Neuronal stem cell (in vitro differentiated cells): ENCODE data around the gene BROX.

ENCODE experiments used
- DNase-seq: peaks from one replicate; pipeline ENCODE4 v3.0.0-alpha.2; 2013; ENCODE audit warnings: low spot score
- H2AFZ ChIP-seq: one replicate; pipeline ENCODE4 v1.6.1; 2013; ENCODE audit warnings: mild to moderate bottlenecking, low read length, inconsistent platforms
- H2AK5ac ChIP-seq: 2 replicates; pipeline ENCODE4 v1.6.1; 2013; ENCODE audit warnings: low read depth, mild to moderate bottlenecking, inconsistent platforms, low read length, moderate library complexity, mixed read lengths
- H2BK120ac ChIP-seq: 2 replicates; pipeline ENCODE4 v1.6.1; 2013; ENCODE audit warnings: low read depth, mild to moderate bottlenecking, inconsistent platforms, low read length, moderate library complexity, mixed read lengths
- H2BK12ac ChIP-seq: one replicate; pipeline ENCODE4 v1.6.1; 2013; ENCODE audit warnings: low read length, inconsistent platforms
- H2BK15ac ChIP-seq: 2 replicates; pipeline ENCODE4 v1.6.1; 2013; ENCODE audit warnings: mild to moderate bottlenecking, low read length, inconsistent platforms, mixed read lengths
- H2BK5ac ChIP-seq: one replicate; pipeline ENCODE4 v1.6.1; 2013; ENCODE audit warnings: inconsistent platforms, mild to moderate bottlenecking, low read length, moderate library complexity
- H3K14ac ChIP-seq: one replicate; pipeline ENCODE4 v1.6.1; 2013; ENCODE audit warnings: low read length, inconsistent platforms
- H3K18ac ChIP-seq: 2 replicates; pipeline ENCODE4 v1.6.1; 2013; ENCODE audit warnings: low read length, inconsistent platforms
- H3K23ac ChIP-seq: 2 replicates; pipeline ENCODE4 v1.6.1; 2013; ENCODE audit warnings: low read depth, mild to moderate bottlenecking, mixed read lengths, low read length, inconsistent platforms; ENCODE audit not compliant: poor library complexity
- H3K27ac ChIP-seq: replicated peaks from 3 replicates; pipeline ENCODE4 v1.5.1; 2013; ENCODE audit warnings: low read length, inconsistent platforms
- H3K27me3 ChIP-seq, 3 experiments: 2 replicates each; pipeline ENCODE4 v1.6.1; 2013; ENCODE audit warnings: low read length in 3 of 3, mild to moderate bottlenecking in 2 of 3, inconsistent platforms in 1 of 3, low read depth in 1 of 3, mixed read lengths in 1 of 3, moderate library complexity in 1 of 3; ENCODE audit not compliant: control insufficient read depth in 3 of 3, insufficient read depth in 3 of 3
- H3K36me3 ChIP-seq, 2 donors: replicated peaks in 1 of 2; 2 replicates each; pipeline ENCODE4 v1.6.1; 2013; ENCODE audit warnings: low read length in 2 of 2; ENCODE audit not compliant: control insufficient read depth in 2 of 2, insufficient read depth in 2 of 2
- H3K4ac ChIP-seq: 2 replicates; pipeline ENCODE4 v1.6.1; 2013; ENCODE audit warnings: inconsistent platforms, mild to moderate bottlenecking, low read length, moderate library complexity
- H3K4me1 ChIP-seq, 2 donors: 1 replicate in 1 of 2; 2 replicates in 1 of 2; pipeline ENCODE4 v1.6.1; 2013; ENCODE audit warnings: low read length in 2 of 2, low read depth in 1 of 2; ENCODE audit not compliant: control insufficient read depth in 2 of 2, insufficient read depth in 1 of 2
- H3K4me2 ChIP-seq: one replicate; pipeline ENCODE4 v1.6.1; 2013; ENCODE audit warnings: mild to moderate bottlenecking, low read length, inconsistent platforms; ENCODE audit not compliant: insufficient read depth, poor library complexity, severe bottlenecking
- H3K4me3 ChIP-seq, 2 donors: 2 replicates each; pipeline ENCODE4 v1.5.1; 2013; ENCODE audit warnings: low read length in 2 of 2, mild to moderate bottlenecking in 2 of 2, inconsistent platforms in 1 of 2, moderate library complexity in 1 of 2
- H3K79me1 ChIP-seq: one replicate; pipeline ENCODE4 v1.6.1; 2013; ENCODE audit warnings: low read depth, mild to moderate bottlenecking, inconsistent platforms, low read length, moderate library complexity
- H3K9ac ChIP-seq: one replicate; pipeline ENCODE4 v1.6.1; 2013; ENCODE audit warnings: mild to moderate bottlenecking, low read depth, low read length, inconsistent platforms; ENCODE audit not compliant: poor library complexity
- H3K9me3 ChIP-seq, 2 donors: replicated peaks in 1 of 2; 2 replicates each; pipeline versions ENCODE3 to v1.6.1; 2013; ENCODE audit warnings: low read length in 2 of 2, mild to moderate bottlenecking in 2 of 2, inconsistent platforms in 1 of 2, low read depth in 1 of 2, mixed read lengths in 1 of 2, moderate library complexity in 1 of 2; ENCODE audit not compliant: control insufficient read depth in 2 of 2, insufficient read depth in 1 of 2
- H4K8ac ChIP-seq: one replicate; pipeline ENCODE4 v1.6.1; 2013; ENCODE audit warnings: low read depth, mild to moderate bottlenecking, inconsistent platforms, low read length, moderate library complexity
- H4K91ac ChIP-seq: one replicate; pipeline ENCODE4 v1.6.1; 2013; ENCODE audit warnings: low read length, low read depth, mild to moderate bottlenecking, inconsistent platforms; ENCODE audit not compliant: poor library complexity
- WGBS, 2 donors: extraction: QIAGEN DNeasy Blood & Tissue Kit; methylation state at CpG; one replicate each; pipeline ENCODE4 v1.1.7; 2013; ENCODE audit warnings: missing lambda C conversion rate in 2 of 2, mixed read lengths in 1 of 2; ENCODE audit not compliant: insufficient read length in 2 of 2, insufficient replicate concordance in 1 of 2; ENCODE audit errors: extremely low coverage in 2 of 2; 5-methylcytosine and 5-hydroxymethylcytosine counted together

BROX gene

DNA sequence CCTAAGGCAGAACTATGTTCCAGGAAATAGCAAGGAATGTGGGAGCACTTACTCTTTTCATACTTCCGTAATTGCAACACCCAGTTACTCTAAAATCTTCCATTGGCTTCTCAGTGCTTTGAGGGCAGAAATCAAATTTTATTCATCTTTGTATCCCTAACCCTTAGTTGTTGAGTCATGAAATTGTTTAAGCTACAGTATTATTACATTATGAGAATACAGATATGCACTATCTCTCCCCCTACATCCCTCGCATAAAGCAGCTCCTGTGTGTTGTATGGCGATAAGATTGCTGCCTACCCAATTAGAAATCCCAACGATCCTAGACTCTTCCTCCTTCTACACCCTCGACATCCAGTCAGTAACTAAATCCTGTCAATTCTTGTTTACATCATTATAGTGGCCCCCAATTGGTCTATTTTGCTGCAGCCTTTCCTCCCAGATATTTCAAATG is 2.6 kb upstream of the BROX start:
- no peak overlapping the region for H3K9ac ChIP-seq
- no peak overlapping the region for H2BK15ac ChIP-seq
- WGBS, 2 donors = no CpG with 5 or more reads among the region's 5 CpGs
- no peak overlapping the region for H3K4ac ChIP-seq
- H2BK120ac ChIP-seq = no peak overlapping the region
- no peaks in the 10 kb centered on the region for H3K27me3 ChIP-seq
- no peak overlapping the region for H2BK12ac ChIP-seq
- H3K27ac ChIP-seq = no peak overlapping the region
- peaks cover 0 to 5% of the 10 kb centered on the region in 2 donors for H3K4me1 ChIP-seq
- no peak overlapping the region for H2BK5ac ChIP-seq
- no peak for DNase-seq
- peaks cover 0 to 11% of the 10 kb centered on the region in 2 donors for H3K36me3 ChIP-seq
- no peak overlapping the region for H3K23ac ChIP-seq
- no peak overlapping the region for H2AK5ac ChIP-seq
- H4K91ac ChIP-seq = no peak overlapping the region
- H3K4me2 ChIP-seq = no peak overlapping the region
- H3K4me3 ChIP-seq = no peak overlapping the region
- H3K14ac ChIP-seq = no peak overlapping the region
- peaks cover 9% of the 10 kb centered on the region for H3K79me1 ChIP-seq
- H3K9me3 ChIP-seq = peaks cover 3 to 6% of the 10 kb centered on the region in 2 donors
- no peak overlapping the region for H4K8ac ChIP-seq
- no peak overlapping the region for H3K18ac ChIP-seq
- no peak overlapping the region for H2AFZ ChIP-seq

DNA sequence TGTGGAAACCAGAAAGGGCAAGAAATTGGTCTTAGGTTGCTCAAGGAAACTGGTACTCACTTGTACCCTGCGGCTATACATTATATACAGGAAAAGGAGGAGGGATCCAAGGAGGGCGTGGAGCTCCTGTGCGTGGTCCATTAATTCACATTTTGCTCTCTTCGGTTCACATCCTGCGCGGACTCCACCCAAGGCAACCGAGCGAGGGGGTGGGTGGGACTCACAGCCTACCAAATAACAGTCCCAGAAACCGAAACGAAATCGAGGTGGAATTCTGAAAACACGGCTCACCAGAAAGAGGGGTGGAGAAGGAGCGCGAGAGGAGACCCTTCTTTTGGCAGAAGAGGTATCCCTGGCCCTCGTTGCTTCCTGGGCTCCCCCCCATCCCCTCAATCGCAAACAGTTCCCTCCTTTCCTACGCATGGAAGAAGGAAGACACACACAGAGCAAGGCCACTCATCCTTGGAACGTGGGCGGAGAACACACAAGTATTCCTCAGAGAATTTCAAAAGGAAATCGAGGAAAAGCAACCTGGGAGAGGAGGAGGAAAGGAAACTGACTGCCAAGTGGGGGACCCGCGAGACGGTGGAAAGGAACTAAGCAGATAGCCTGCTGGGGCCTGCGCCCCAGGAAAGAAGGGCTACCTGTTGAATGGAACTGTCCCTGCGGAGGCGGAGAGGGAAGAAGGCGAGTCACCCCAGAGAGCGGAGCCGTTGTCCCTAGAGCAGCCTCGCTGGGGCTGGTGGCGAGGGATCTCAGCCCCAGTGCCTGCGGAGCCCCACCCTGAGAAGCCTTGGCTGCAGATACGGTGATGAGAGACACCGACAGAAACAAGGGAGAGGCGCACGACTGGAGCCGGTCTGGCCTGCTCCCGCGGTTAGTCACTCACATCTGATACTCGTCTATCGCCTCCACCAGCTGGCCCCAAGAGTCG is 778 bp upstream of the BROX start:
- H3K36me3 ChIP-seq = peaks cover 2 to 14% of the 10 kb centered on the region in 2 donors
- peak overlapping the region; percentile 76 for H3K27ac ChIP-seq
- peak overlapping the region; percentile 97 to 98 for H3K4me3 ChIP-seq
- no peaks in the 10 kb centered on the region for H3K9me3 ChIP-seq
- no peak overlapping the region for H4K8ac ChIP-seq
- peak overlapping the region; percentile 87 for H2BK5ac ChIP-seq
- peak overlapping the region; percentile 99 for H2AFZ ChIP-seq
- peak overlapping the region; percentile 85 for H3K4me2 ChIP-seq
- no CpG with 5 or more reads among the region's 42 CpGs for WGBS, 2 donors
- H2AK5ac ChIP-seq = peak overlapping the region; percentile 42
- H2BK15ac ChIP-seq = no peak overlapping the region
- peak overlapping the region; percentile 67 for H2BK12ac ChIP-seq
- peaks cover 0 to 5% of the 10 kb centered on the region in 2 donors for H3K4me1 ChIP-seq
- H3K18ac ChIP-seq = peak overlapping the region; percentile 92
- no peak overlapping the region for H3K4ac ChIP-seq
- DNase-seq = peak; percentile 30
- no peaks in the 10 kb centered on the region for H3K27me3 ChIP-seq
- H3K23ac ChIP-seq = peak overlapping the region; percentile 76
- H3K9ac ChIP-seq = peak overlapping the region; percentile 93
- H2BK120ac ChIP-seq = no peak overlapping the region
- H3K79me1 ChIP-seq = peaks cover 7% of the 10 kb centered on the region
- H3K14ac ChIP-seq = peak overlapping the region; percentile 92
- no peak overlapping the region for H4K91ac ChIP-seq

- Histone ChIP-seq H2AK5ac (no peak overlapping the region), H2BK15ac (no peak overlapping the region), H3K79me1 (peaks cover 4% of the 10 kb centered on the region), H2BK5ac (no peak overlapping the region), H2BK12ac (no peak overlapping the region), H3K4me1 (peaks cover 0 to 5% of the 10 kb centered on the region in 2 donors), H3K4ac (no peak overlapping the region), H3K27ac (peak overlapping the region; percentile 48), H4K8ac (no peak overlapping the region), H3K27me3 (no peaks in the 10 kb centered on the region), H3K18ac (no peak overlapping the region), H3K23ac (no peak overlapping the region), H3K9ac (no peak overlapping the region), H3K4me3 (peak overlapping the region; percentile 97 to 98), H3K36me3 (peaks cover 2 to 30% of the 10 kb centered on the region in 2 donors), H3K4me2 (peak overlapping the region; percentile 60), H3K9me3 (no peaks in the 10 kb centered on the region), H2AFZ (peak overlapping the region; percentile 99), H2BK120ac (no peak overlapping the region), H3K14ac (no peak overlapping the region), H4K91ac (no peak overlapping the region)
- no CpG with 5 or more reads among the region's 39 CpGs for WGBS, 2 donors
- DNase-seq = peak; percentile 90
Observed at GRCh38 chr1:222713091-222713961, 962 bp downstream of the BROX start.
